ENCODE measurements around the gene PKHD1.

The PKHD1 gene

DNA sequence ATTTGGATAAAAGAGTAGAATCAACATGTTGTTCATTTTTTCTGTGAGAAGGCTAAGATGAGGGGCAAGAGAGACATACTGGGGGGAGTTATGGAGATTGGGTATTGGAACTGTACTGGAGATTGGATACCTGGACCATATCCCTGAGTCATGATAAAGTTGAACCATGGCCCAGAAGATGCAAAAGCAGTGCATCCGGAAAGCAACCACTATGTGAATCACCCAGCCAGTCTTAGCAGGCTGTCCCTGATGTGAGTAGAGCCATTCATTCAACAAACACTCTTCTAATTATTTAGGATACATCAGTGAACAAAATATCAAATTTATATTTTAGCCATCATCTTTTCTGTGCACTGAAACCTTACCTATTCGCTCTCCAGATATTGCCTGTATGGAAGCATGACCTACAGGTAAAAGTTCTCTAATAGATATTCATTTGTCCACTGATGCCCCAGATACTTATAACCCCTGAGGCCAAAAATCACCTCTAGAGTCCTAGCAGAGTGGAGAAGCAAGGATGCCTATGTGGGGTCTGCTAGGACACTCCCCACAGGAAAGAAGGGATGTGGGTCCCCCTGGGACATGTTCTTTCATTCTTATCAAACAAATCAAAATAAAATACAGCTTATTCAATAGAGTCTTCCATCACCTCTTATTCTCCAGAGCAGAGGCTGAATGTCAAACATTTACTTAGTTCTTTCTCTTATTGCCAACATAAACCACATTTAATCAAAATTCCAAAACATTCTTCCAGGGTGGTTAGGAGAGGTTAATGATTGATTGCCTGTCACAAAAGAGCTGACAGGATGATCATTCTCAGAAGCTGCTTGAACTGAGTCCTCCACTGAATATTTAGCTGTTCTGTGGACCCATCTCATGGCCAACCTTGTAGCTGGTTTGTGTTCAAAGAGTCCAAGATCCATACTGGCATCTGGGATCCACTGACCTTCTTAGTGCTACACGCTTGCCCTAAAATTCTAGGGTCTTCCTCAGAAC, 37.0 kb upstream of the PKHD1 start:
- H3K27ac ChIP-seq (ENCODE audit: low read depth, low read length) = no peak overlapping the region
- H3K4me3 ChIP-seq (ENCODE audit: low read depth in 1 of 2, low read length in 2 of 2) = no peak overlapping the region
- H3K27me3 ChIP-seq (ENCODE audit: control insufficient read depth in 1 of 2, insufficient read depth in 2 of 2, low read length in 2 of 2) = no peaks in the 10 kb centered on the region
- H3K4me1 ChIP-seq (ENCODE audit: insufficient read depth, low read length) = no peaks in the 10 kb centered on the region
- H3K9ac ChIP-seq (ENCODE audit: low read length) = no peak overlapping the region
- no peaks in the 10 kb centered on the region for H3K9me3 ChIP-seq (ENCODE audit: low read length)
- H3K36me3 ChIP-seq (ENCODE audit: insufficient read depth, low read length) = no peaks in the 10 kb centered on the region

DNA sequence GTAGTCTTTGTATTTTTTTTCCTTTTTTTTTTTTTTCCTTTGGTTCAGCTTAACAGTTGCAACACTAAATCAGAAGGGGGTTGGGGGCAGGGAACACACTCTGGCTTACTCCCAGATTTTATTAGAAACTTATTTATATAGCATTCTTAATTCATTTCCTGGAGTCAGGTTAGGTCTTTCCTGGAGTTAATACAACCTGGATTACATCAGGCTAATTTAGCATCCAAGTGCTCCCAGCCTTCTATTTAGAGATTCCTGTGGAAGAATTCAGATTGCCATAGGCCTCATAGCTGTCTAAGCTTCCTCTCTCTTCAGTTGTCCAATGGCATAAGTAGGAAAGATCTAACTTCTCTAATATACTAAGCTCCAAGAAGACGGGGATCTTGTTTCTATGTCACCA, 35.8 kb upstream of the PKHD1 start:
- H3K9me3 ChIP-seq (ENCODE audit: low read length) = no peaks in the 10 kb centered on the region
- H3K9ac ChIP-seq (ENCODE audit: low read length) = no peak overlapping the region
- no peaks in the 10 kb centered on the region for H3K36me3 ChIP-seq (ENCODE audit: insufficient read depth, low read length)
- no peak overlapping the region for H3K27ac ChIP-seq (ENCODE audit: low read depth, low read length)
- H3K27me3 ChIP-seq (ENCODE audit: control insufficient read depth in 1 of 2, insufficient read depth in 2 of 2, low read length in 2 of 2) = no peaks in the 10 kb centered on the region
- no peak overlapping the region for H3K4me3 ChIP-seq (ENCODE audit: low read depth in 1 of 2, low read length in 2 of 2)
- no peaks in the 10 kb centered on the region for H3K4me1 ChIP-seq (ENCODE audit: insufficient read depth, low read length)

DNA sequence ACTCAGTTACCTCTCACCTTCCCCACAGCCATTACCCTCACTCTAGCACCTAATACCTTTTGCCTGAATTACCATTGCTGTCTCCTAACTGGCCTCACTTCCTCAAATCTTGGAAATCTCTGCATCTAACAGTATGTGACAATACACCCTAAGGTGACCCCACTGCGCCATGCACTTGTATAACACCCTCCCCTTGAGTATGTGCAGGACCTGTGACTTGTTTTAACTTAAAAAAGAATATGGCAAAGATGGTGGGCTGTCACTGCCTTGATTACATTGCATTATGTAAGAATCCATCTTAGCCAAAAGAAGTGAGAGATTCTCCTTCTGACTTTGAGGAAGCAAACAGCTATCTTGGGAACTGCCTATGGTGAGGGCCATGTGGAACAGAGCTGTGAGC, 29.9 kb upstream of the PKHD1 start:
- H3K27ac ChIP-seq (ENCODE audit: low read depth, low read length) = no peak overlapping the region
- H3K4me3 ChIP-seq (ENCODE audit: low read depth in 1 of 2, low read length in 2 of 2) = no peak overlapping the region
- no peaks in the 10 kb centered on the region for H3K4me1 ChIP-seq (ENCODE audit: insufficient read depth, low read length)
- no peaks in the 10 kb centered on the region for H3K36me3 ChIP-seq (ENCODE audit: insufficient read depth, low read length)
- no peaks in the 10 kb centered on the region for H3K27me3 ChIP-seq (ENCODE audit: control insufficient read depth in 1 of 2, insufficient read depth in 2 of 2, low read length in 2 of 2)
- no peaks in the 10 kb centered on the region for H3K9me3 ChIP-seq (ENCODE audit: low read length)
- H3K9ac ChIP-seq (ENCODE audit: low read length) = no peak overlapping the region

DNA sequence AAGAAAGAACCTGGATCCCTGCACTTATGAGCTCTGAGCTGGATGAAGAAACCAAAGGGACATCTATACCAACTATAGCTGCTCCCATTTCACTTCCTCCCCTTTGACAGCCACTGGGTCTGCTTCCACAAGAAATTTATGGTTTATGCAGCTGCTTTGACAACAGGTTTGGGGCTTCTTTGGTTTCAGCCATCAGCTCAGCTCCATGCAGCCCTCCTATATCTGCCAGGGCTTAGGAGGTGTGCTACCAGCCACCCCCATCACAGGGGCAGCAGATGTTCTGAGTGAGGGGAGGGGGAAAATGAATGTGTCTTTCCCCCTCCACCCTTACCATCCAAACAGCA, 29.2 kb upstream of the PKHD1 start:
- Histone ChIP-seq H3K9ac (ENCODE audit: low read length) (no peak overlapping the region), H3K9me3 (ENCODE audit: low read length) (no peaks in the 10 kb centered on the region), H3K4me3 (ENCODE audit: low read depth in 1 of 2, low read length in 2 of 2) (no peak overlapping the region), H3K27me3 (ENCODE audit: control insufficient read depth in 1 of 2, insufficient read depth in 2 of 2, low read length in 2 of 2) (no peaks in the 10 kb centered on the region), H3K27ac (ENCODE audit: low read depth, low read length) (no peak overlapping the region), H3K4me1 (ENCODE audit: insufficient read depth, low read length) (no peaks in the 10 kb centered on the region), H3K36me3 (ENCODE audit: insufficient read depth, low read length) (no peaks in the 10 kb centered on the region)

DNA sequence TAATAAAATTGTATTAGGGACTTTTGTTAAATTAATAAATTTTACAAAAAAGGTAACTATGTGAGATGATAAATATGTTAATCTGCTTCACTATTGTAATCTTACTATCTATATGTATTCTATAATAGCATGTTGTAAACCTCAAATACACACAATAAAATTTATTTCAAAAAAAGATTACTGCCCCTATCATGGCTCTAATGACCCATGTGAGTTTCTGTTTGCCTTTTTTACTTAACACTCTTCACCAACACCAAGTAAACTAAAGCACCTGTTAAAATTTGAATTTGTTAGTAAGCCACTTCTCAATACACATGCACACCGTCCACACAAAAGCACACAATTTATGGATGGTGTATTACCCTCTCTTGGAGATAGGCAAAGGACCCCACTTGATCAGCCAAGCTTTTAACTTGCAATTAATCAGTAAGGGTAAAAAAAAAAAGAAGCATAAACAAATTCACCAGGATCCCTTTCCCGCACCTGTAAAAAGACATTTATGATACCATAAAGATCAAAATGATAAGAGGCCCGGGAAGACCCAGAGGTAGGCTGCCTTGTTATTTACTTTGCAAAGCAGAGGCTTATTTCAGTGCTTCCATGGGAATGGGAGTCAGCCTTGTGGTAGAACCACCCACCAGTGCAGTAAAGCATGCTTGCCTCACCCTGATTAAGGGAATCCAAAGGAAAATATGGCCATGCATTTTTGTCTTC, 28.6 kb upstream of the PKHD1 start:
- no peaks in the 10 kb centered on the region for H3K9me3 ChIP-seq (ENCODE audit: low read length)
- H3K36me3 ChIP-seq (ENCODE audit: insufficient read depth, low read length) = no peaks in the 10 kb centered on the region
- no peak overlapping the region for H3K9ac ChIP-seq (ENCODE audit: low read length)
- no peaks in the 10 kb centered on the region for H3K4me1 ChIP-seq (ENCODE audit: insufficient read depth, low read length)
- no peak overlapping the region for H3K4me3 ChIP-seq (ENCODE audit: low read depth in 1 of 2, low read length in 2 of 2)
- no peaks in the 10 kb centered on the region for H3K27me3 ChIP-seq (ENCODE audit: control insufficient read depth in 1 of 2, insufficient read depth in 2 of 2, low read length in 2 of 2)
- no peak overlapping the region for H3K27ac ChIP-seq (ENCODE audit: low read depth, low read length)

DNA sequence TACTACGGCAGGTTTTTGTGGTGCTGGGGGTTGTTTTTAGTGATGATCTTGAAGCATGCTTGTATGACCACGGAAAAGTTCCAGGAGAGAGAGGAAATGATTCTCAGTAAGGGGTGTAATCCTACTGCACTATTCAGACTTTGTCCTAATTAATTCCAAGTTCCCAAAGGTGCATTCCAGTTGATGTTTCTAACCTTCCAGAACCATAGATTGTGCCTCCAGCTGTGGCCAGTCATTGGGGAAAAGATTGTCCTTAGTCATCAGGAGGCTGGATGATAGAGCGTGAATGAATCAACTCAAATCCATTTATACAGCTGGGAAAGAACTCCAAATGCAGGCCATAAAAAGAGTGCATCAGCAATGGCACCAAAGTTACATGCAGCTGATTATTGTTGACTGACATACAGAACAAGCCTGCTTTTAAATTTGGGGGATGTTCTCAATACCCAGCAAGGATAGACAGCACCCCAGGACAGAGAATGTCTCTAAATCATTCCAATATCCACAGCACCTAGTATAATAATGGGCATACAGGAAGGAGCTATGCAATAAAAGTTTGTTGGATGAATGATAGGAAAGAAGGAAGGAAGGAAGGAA, 27.8 kb upstream of the PKHD1 start:
- Histone ChIP-seq H3K9me3 (ENCODE audit: low read length) (no peaks in the 10 kb centered on the region), H3K27ac (ENCODE audit: low read depth, low read length) (no peak overlapping the region), H3K27me3 (ENCODE audit: control insufficient read depth in 1 of 2, insufficient read depth in 2 of 2, low read length in 2 of 2) (no peaks in the 10 kb centered on the region), H3K36me3 (ENCODE audit: insufficient read depth, low read length) (no peaks in the 10 kb centered on the region), H3K9ac (ENCODE audit: low read length) (no peak overlapping the region), H3K4me1 (ENCODE audit: insufficient read depth, low read length) (no peaks in the 10 kb centered on the region), H3K4me3 (ENCODE audit: low read depth in 1 of 2, low read length in 2 of 2) (no peak overlapping the region)

DNA sequence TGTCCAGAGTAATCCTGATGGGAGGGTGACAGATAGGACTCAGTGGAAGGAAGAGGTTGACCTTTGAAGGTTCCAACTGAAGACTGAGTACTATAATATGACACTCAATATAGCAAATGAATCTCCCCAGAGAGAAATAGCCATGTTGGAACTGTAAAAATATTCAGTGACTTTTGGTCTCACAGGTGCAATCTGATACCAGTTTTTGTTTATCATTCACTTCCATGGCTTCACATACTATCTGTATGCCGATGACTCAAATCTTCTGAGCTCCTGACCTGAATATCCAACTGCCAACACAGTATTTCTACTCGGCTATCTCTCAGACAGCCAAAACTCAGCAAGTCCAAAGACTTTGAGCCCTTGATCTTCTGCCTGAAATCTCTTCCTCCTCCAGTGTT, 21.8 kb upstream of the PKHD1 start:
- no peaks in the 10 kb centered on the region for H3K27me3 ChIP-seq (ENCODE audit: control insufficient read depth in 1 of 2, insufficient read depth in 2 of 2, low read length in 2 of 2)
- H3K27ac ChIP-seq (ENCODE audit: low read depth, low read length) = no peak overlapping the region
- no peak overlapping the region for H3K9ac ChIP-seq (ENCODE audit: low read length)
- H3K36me3 ChIP-seq (ENCODE audit: insufficient read depth, low read length) = no peaks in the 10 kb centered on the region
- H3K4me3 ChIP-seq (ENCODE audit: low read depth in 1 of 2, low read length in 2 of 2) = no peak overlapping the region
- no peaks in the 10 kb centered on the region for H3K4me1 ChIP-seq (ENCODE audit: insufficient read depth, low read length)
- no peaks in the 10 kb centered on the region for H3K9me3 ChIP-seq (ENCODE audit: low read length)

DNA sequence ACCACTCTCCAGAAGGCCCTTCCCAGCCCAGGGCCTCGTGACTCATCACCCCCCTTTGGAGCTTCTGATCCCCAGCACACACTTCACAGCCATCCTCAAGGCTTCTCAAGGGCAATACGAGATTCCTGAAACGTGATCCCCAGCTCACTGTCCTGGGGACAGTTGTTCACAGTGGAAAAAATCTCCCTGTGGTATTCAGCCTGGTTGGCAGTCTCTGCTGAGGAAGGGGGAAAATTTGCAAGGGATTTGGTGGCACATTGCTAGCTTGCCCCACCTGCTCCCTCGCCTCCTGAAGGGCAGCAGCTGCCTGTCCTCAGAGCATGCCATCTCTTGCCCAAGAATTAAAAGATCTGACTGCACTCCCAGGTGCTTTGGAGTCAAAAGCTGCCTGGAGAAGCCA, 20.7 kb upstream of the PKHD1 start:
- Histone ChIP-seq H3K4me3 (ENCODE audit: low read depth in 1 of 2, low read length in 2 of 2) (no peak overlapping the region), H3K9me3 (ENCODE audit: low read length) (no peaks in the 10 kb centered on the region), H3K27ac (ENCODE audit: low read depth, low read length) (no peak overlapping the region), H3K36me3 (ENCODE audit: insufficient read depth, low read length) (no peaks in the 10 kb centered on the region), H3K9ac (ENCODE audit: low read length) (no peak overlapping the region), H3K27me3 (ENCODE audit: control insufficient read depth in 1 of 2, insufficient read depth in 2 of 2, low read length in 2 of 2) (no peaks in the 10 kb centered on the region), H3K4me1 (ENCODE audit: insufficient read depth, low read length) (no peaks in the 10 kb centered on the region)

DNA sequence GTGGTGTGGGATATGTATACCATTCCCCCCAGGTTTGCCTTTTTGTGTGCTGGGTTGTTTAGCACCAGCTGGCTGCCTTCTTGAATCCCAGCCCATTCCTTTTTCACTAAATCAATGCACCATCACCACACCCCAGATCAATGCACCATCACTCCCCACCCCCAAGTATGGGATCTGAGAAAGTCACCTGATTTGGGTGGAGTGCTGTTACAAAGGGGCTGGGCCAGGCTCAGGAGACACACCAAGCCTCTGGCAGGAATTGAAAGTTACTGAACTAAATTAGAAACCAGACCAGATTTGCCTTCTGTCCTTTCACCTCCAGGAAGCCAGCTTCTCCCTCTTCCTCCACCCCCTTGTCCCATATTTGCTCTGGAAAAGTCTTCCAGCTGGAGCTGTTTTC, 19.6 kb upstream of the PKHD1 start:
- Histone ChIP-seq H3K4me1 (ENCODE audit: insufficient read depth, low read length) (no peaks in the 10 kb centered on the region), H3K27ac (ENCODE audit: low read depth, low read length) (no peak overlapping the region), H3K9ac (ENCODE audit: low read length) (no peak overlapping the region), H3K9me3 (ENCODE audit: low read length) (no peaks in the 10 kb centered on the region), H3K27me3 (ENCODE audit: control insufficient read depth in 1 of 2, insufficient read depth in 2 of 2, low read length in 2 of 2) (no peaks in the 10 kb centered on the region), H3K4me3 (ENCODE audit: low read depth in 1 of 2, low read length in 2 of 2) (no peak overlapping the region), H3K36me3 (ENCODE audit: insufficient read depth, low read length) (no peaks in the 10 kb centered on the region)

DNA sequence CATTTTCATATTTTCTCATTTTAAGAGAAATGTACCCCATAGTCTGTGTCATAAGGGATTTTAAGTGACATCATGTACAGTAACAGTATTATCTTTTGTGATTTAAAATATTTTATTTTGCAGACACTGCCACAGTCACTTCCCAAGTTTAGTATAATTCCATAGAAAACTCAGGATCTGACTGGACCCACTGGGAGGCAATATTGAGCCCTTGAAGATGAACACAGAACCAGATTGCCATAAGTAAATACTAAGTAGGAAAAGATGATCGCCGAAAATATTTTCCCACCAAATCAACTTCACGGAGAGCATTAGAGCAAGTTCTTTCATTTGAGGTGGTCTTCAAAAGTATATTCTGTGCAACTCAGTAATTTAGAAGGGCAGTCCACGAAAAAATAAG, 17.6 kb upstream of the PKHD1 start:
- Histone ChIP-seq H3K9me3 (ENCODE audit: low read length) (no peaks in the 10 kb centered on the region), H3K27ac (ENCODE audit: low read depth, low read length) (no peak overlapping the region), H3K4me1 (ENCODE audit: insufficient read depth, low read length) (no peaks in the 10 kb centered on the region), H3K36me3 (ENCODE audit: insufficient read depth, low read length) (no peaks in the 10 kb centered on the region), H3K27me3 (ENCODE audit: control insufficient read depth in 1 of 2, insufficient read depth in 2 of 2, low read length in 2 of 2) (peaks cover 0 to 4% of the 10 kb centered on the region in 2 donors), H3K4me3 (ENCODE audit: low read depth in 1 of 2, low read length in 2 of 2) (no peak overlapping the region), H3K9ac (ENCODE audit: low read length) (no peak overlapping the region)

DNA sequence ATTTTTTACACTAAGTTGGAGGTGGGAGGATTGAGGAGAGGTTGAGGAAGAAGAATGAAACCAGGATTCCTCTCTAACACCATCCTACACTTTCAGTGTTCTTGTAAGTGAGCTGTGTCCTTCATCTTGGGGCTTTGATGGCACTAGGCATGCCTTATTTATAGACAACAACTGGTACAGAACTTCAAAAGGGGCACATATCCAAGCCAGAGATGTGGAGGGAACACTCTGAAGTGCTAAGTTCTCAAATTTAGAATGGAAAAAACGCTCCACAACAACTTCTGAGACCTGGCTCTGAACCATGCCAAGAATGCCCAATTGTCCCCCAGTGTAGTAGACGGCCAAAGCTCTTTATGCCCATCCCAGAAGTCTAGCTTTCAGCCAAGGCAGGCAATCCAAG, 16.2 kb upstream of the PKHD1 start:
- H3K4me1 ChIP-seq (ENCODE audit: insufficient read depth, low read length) = no peaks in the 10 kb centered on the region
- no peak overlapping the region for H3K27ac ChIP-seq (ENCODE audit: low read depth, low read length)
- H3K9me3 ChIP-seq (ENCODE audit: low read length) = no peaks in the 10 kb centered on the region
- no peak overlapping the region for H3K4me3 ChIP-seq (ENCODE audit: low read depth in 1 of 2, low read length in 2 of 2)
- H3K9ac ChIP-seq (ENCODE audit: low read length) = no peak overlapping the region
- H3K27me3 ChIP-seq (ENCODE audit: control insufficient read depth in 1 of 2, insufficient read depth in 2 of 2, low read length in 2 of 2) = peaks cover 0 to 4% of the 10 kb centered on the region in 2 donors
- no peaks in the 10 kb centered on the region for H3K36me3 ChIP-seq (ENCODE audit: insufficient read depth, low read length)

Data from muscle layer of colon (tissue), 2 donors.